Gastrocnemius medialis (tissue), 4 donors: Measurements from ENCODE around the gene KHSRP.

Experiments
- POLR2A ChIP-seq, 2 donors: fragments of 450-650 bp; IDR thresholded peaks; one replicate each; pipeline ENCODE4 v1.6.1; 2017; ENCODE audit warnings: antibody characterized with exemption in 2 of 2, mild to moderate bottlenecking in 2 of 2, moderate library complexity in 2 of 2
- TF ChIP-seq, protein P1 (sequence below), 5 experiments: fragments of 450-650 bp in 3 of 5; fragments of 200-600 bp in 2 of 5; sonication (generic) in 2 of 5; IDR thresholded peaks in 4 of 5; conservative IDR thresholded peaks in 1 of 5; 1 replicate in 4 of 5; 2 replicates in 1 of 5; pipeline ENCODE4 v1.5.1; 2016 to 2019; ENCODE audit warnings: antibody characterized with exemption in 5 of 5, mild to moderate bottlenecking in 3 of 5, moderate library complexity in 3 of 5

DNA sequence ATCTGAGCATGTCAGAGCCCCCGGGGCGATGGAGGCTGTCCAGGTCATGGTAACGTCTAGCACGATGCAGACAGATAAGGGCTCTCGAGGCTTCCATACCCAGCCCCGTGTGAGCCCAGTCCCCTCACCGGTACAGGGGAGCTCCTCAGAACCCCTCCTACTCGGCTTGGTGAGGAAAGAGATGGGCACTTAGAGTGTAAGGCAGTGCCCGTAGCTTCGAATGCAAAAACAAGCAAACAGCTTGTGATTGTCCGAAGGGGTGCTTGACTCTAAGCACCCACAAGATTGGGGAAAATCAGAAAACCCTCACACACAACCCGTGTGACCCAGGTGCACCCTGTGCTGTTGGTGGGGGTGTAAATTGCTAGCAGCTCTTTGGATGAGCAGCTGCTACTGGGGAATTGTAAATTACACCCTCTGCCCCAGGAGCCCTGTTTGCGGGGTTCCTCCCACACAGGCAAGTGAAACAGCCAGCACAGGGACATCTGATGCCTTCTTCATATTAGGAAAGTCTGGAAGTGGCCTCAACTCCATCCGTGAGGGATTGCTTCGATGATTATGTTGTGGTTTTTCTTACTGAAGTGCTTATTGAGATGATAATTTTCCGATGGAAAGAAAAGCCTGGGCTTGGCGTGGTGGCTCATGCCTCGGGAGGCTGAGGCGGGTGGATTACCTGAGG is 48.0 kb downstream of the KHSRP start:
- TF ChIP-seq, protein P1, sequence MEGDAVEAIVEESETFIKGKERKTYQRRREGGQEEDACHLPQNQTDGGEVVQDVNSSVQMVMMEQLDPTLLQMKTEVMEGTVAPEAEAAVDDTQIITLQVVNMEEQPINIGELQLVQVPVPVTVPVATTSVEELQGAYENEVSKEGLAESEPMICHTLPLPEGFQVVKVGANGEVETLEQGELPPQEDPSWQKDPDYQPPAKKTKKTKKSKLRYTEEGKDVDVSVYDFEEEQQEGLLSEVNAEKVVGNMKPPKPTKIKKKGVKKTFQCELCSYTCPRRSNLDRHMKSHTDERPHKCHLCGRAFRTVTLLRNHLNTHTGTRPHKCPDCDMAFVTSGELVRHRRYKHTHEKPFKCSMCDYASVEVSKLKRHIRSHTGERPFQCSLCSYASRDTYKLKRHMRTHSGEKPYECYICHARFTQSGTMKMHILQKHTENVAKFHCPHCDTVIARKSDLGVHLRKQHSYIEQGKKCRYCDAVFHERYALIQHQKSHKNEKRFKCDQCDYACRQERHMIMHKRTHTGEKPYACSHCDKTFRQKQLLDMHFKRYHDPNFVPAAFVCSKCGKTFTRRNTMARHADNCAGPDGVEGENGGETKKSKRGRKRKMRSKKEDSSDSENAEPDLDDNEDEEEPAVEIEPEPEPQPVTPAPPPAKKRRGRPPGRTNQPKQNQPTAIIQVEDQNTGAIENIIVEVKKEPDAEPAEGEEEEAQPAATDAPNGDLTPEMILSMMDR (IDR thresholded peaks at IDR 0.05 in 4 of 5, conservative IDR thresholded peaks at IDR 0.05 in 1 of 5), result no peak
- no peak for TF ChIP-seq POLR2A (IDR thresholded peaks at IDR 0.05)
